Measurements from ENCODE around the gene WDFY2. TPM values are rescaled to one million over a fixed set of nuclear protein-coding genes. Genes with fewer than 3 reads are reported as not detected.
A peak's percentile ranks its signal among the peaks of the same experiment; 100 is the strongest.

WDFY2 gene
- total and polyA plus RNA-seq, 4 donors = 3.4 to 10.5 (median 5.8) TPM

GRCh38 chr13:51729866-51730553 is 145.7 kb downstream of the WDFY2 start:
- Histone ChIP-seq H3K4me1 (ENCODE audit: control insufficient read depth in 4 of 4, insufficient read depth in 4 of 4, low read length in 3 of 4) (peaks cover 9 to 28% (median 20%) of the 10 kb centered on the region in 4 donors), H3K36me3 (ENCODE audit: control insufficient read depth in 4 of 4, insufficient read depth in 3 of 4, low read depth in 1 of 4, low read length in 3 of 4) (no peaks in the 10 kb centered on the region), H3K4me3 (ENCODE audit: low read depth in 1 of 3, low read length in 3 of 3) (no peak overlapping the region), H3K27ac (ENCODE audit: low read depth in 1 of 2, low read length in 2 of 2) (peak overlapping the region; percentile 48 to 82), H3K27me3 (ENCODE audit: control insufficient read depth in 4 of 4, insufficient read depth in 4 of 4, low read length in 3 of 4) (no peaks in the 10 kb centered on the region), H3K9ac (ENCODE audit: low read depth in 1 of 2, low read length in 2 of 2) (no peak overlapping the region), H3K9me3 (ENCODE audit: control insufficient read depth in 4 of 4, low read length in 3 of 4) (no peaks in the 10 kb centered on the region)
- no peak for TF ChIP-seq HNF4G (IDR thresholded peaks at IDR 0.05)
- peak in 1 of 2 donors; percentile 68 for TF ChIP-seq RXRA (IDR thresholded peaks at IDR 0.05)
- peak; percentile 32 for TF ChIP-seq YY1 (IDR thresholded peaks at IDR 0.05)
- no peak for TF ChIP-seq TAF1 (conservative IDR thresholded peaks at IDR 0.05)
- no peak for TF ChIP-seq FOXA1 (IDR thresholded peaks at IDR 0.05)
- TF ChIP-seq GABPA (IDR thresholded peaks at IDR 0.05 in 1 of 2, conservative IDR thresholded peaks at IDR 0.05 in 1 of 2) = no peak
- TF ChIP-seq ZBTB33 (IDR thresholded peaks at IDR 0.05) = no peak
- TF ChIP-seq JUND (IDR thresholded peaks at IDR 0.05) = peak; percentile 59 to 97
- TF ChIP-seq FOXA2 (IDR thresholded peaks at IDR 0.05) = no peak
- TF ChIP-seq MAX (IDR thresholded peaks at IDR 0.05) = peak; percentile 20
- TF ChIP-seq RAD21 (IDR thresholded peaks at IDR 0.05) = peak in 1 of 2 donors; percentile 23
- TF ChIP-seq HNF4A (conservative IDR thresholded peaks at IDR 0.05) = peak in 1 of 2 donors; percentile 59
- no peak for TF ChIP-seq REST (IDR thresholded peaks at IDR 0.05)
- TF ChIP-seq NR2F2 (IDR thresholded peaks at IDR 0.05) = peak; percentile 25
- no peak for DNase-seq (ENCODE audit: low spot score)
- WGBS = 73% methylated on average over 11 of the region's 11 CpGs

GRCh38 chr13:51730927-51731326 is 146.7 kb downstream of the WDFY2 start:
- Histone ChIP-seq H3K27me3 (ENCODE audit: control insufficient read depth in 4 of 4, insufficient read depth in 4 of 4, low read length in 3 of 4) (no peaks in the 10 kb centered on the region), H3K9ac (ENCODE audit: low read depth in 1 of 2, low read length in 2 of 2) (no peak overlapping the region), H3K27ac (ENCODE audit: low read depth in 1 of 2, low read length in 2 of 2) (peak overlapping the region; percentile 48 to 82), H3K4me1 (ENCODE audit: control insufficient read depth in 4 of 4, insufficient read depth in 4 of 4, low read length in 3 of 4) (peaks cover 9 to 28% (median 20%) of the 10 kb centered on the region in 4 donors), H3K9me3 (ENCODE audit: control insufficient read depth in 4 of 4, low read length in 3 of 4) (no peaks in the 10 kb centered on the region), H3K36me3 (ENCODE audit: control insufficient read depth in 4 of 4, insufficient read depth in 3 of 4, low read depth in 1 of 4, low read length in 3 of 4) (no peaks in the 10 kb centered on the region), H3K4me3 (ENCODE audit: low read depth in 1 of 3, low read length in 3 of 3) (no peak overlapping the region)
- 100% methylated on average over 1 of the region's 1 CpG for WGBS
- TF ChIP-seq GABPA (IDR thresholded peaks at IDR 0.05 in 1 of 2, conservative IDR thresholded peaks at IDR 0.05 in 1 of 2) = no peak
- no peak for TF ChIP-seq FOXA1 (IDR thresholded peaks at IDR 0.05)
- no peak for TF ChIP-seq MAX (IDR thresholded peaks at IDR 0.05)
- TF ChIP-seq SP1 (IDR thresholded peaks at IDR 0.05) = no peak
- TF ChIP-seq YY1 (IDR thresholded peaks at IDR 0.05) = no peak
- no peak for TF ChIP-seq RAD21 (IDR thresholded peaks at IDR 0.05)
- no peak for TF ChIP-seq RXRA (IDR thresholded peaks at IDR 0.05)
- no peak for TF ChIP-seq EGR1 (IDR thresholded peaks at IDR 0.05; ENCODE audit: low read depth in 2 of 2)
- TF ChIP-seq REST (IDR thresholded peaks at IDR 0.05) = no peak
- no peak for TF ChIP-seq CTCF (IDR thresholded peaks at IDR 0.05; ENCODE audit: low read depth, low read length, missing input control)
- TF ChIP-seq FOXA2 (IDR thresholded peaks at IDR 0.05) = no peak
- TF ChIP-seq JUND (IDR thresholded peaks at IDR 0.05) = no peak
- no peak for DNase-seq (ENCODE audit: low spot score)
